Measurements from ENCODE around the gene SLC51A. TPM values are rescaled to one million over a fixed set of nuclear protein-coding genes. Genes with fewer than 3 reads are reported as not detected.

The SLC51A gene
- total RNA-seq, 2 donors from 2014 or later, result 0.35 TPM; not detected in 1

DNA sequence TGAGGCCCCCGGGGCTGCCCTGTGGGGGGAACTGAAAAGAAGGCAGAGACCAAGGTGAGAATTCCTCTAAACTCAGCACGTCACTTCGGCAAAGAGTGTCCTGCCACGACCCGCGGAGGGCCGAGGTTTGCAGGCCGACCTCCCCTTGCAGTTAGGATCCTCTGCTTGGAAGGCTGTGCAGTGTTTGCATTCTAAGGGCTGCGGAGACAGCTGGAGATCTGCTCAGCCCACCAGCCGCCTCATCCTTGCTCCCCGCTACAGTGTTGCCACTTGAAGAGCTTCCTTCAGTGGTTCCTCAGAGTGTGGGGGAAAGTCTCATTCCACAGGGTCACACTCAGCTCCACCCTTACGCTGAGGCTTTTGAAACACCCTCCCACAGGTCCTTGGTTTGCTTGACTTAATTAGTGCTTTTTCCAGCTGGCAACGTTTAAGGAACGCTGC lies 10.8 kb downstream of the SLC51A start:
- H3K9me3 ChIP-seq, result no peaks in the 10 kb centered on the region
- TF ChIP-seq, protein P1, sequence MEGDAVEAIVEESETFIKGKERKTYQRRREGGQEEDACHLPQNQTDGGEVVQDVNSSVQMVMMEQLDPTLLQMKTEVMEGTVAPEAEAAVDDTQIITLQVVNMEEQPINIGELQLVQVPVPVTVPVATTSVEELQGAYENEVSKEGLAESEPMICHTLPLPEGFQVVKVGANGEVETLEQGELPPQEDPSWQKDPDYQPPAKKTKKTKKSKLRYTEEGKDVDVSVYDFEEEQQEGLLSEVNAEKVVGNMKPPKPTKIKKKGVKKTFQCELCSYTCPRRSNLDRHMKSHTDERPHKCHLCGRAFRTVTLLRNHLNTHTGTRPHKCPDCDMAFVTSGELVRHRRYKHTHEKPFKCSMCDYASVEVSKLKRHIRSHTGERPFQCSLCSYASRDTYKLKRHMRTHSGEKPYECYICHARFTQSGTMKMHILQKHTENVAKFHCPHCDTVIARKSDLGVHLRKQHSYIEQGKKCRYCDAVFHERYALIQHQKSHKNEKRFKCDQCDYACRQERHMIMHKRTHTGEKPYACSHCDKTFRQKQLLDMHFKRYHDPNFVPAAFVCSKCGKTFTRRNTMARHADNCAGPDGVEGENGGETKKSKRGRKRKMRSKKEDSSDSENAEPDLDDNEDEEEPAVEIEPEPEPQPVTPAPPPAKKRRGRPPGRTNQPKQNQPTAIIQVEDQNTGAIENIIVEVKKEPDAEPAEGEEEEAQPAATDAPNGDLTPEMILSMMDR (IDR thresholded peaks at IDR 0.05), result no peak
- DNase-seq (ENCODE audit: low spot score), result no peak
- peaks cover 0 to 12% of the 10 kb centered on the region in 2 donors for H3K4me1 ChIP-seq
- H3K4me3 ChIP-seq, result no peak overlapping the region
- H3K27ac ChIP-seq, result no peak overlapping the region
- no peaks in the 10 kb centered on the region for H3K36me3 ChIP-seq
- H3K27me3 ChIP-seq, result no peaks in the 10 kb centered on the region

DNA sequence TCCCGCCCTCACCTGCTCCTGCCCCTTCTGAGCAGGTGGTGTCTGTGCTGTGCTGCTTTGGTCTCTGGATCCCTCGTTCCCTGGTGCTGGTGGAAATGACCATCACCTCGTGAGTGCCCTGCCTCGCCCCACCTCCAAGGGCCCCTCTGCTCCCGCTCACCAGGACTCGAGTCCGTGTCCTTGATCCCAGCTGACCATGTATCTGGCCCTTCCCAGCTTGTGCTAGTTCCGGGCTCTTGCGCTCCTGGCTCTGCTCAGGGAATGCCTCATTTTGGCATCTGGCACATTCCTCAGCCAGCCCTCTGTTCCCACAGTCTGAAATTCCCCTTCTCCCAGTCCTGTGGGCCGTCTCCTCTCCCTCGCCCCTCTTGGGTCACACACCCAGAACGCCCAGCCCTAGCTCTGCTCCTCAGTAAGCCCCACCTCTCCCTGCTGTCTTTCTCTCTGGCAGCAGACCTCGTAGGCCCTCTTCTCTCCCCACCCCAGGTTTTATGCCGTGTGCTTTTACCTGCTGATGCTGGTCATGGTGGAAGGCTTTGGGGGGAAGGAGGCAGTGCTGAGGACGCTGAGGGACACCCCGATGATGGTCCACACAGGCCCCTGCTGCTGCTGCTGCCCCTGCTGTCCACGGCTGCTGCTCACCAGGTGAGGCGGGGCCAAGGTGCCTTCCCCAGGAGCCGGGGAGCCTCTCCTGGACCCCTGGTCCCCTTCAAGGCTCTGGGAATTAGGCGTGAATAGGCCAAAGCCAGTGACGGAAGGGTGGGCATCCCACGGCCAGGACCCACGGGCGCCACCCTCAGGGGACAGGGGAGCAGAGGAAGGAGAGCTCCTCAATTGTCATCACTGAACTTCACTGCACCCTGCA lies 11.5 kb downstream of the SLC51A start:
- H3K36me3 ChIP-seq, result no peaks in the 10 kb centered on the region
- H3K4me1 ChIP-seq, result peaks cover 0 to 12% of the 10 kb centered on the region in 2 donors
- H3K27me3 ChIP-seq, result no peaks in the 10 kb centered on the region
- no peak overlapping the region for H3K4me3 ChIP-seq
- TF ChIP-seq, protein P1 (IDR thresholded peaks at IDR 0.05), result no peak
- no peaks in the 10 kb centered on the region for H3K9me3 ChIP-seq
- no peak for DNase-seq (ENCODE audit: low spot score)
- H3K27ac ChIP-seq, result no peak overlapping the region

DNA sequence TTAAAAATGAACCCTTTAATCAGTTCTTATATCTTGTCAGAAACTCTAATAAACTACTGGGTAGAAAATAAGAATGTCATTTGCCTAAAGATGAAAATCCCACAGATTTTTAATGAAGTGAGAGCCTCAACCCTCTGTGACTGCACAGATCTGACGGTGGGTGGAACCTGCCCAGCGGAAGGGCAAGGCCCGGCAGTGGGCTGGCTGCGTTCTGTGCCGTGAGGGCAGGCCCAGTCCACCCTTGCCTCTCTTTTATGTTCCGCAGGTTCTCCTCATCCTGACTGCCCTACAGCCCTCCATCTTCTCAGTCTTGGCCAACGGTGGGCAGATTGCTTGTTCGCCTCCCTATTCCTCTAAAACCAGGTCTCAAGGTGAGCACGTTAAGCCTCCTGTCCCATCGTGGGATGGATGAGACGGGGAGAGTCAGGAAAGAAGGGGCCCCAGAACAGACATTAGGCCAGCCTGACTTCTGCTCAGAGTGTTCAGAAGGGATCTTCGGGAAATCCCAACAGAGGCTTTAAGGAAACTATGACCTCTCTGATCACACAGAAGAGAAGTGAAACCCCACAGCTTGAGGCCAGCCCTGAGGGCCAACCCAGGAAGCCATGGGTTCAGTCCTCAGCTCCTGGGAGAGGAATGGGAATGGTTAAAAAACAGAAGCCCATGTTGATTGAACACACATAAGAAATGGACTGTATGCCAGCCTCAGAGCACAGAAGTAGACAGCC lies 16.0 kb downstream of the SLC51A start:
- no peaks in the 10 kb centered on the region for H3K9me3 ChIP-seq
- no peak for DNase-seq (ENCODE audit: low spot score)
- no peak overlapping the region for H3K4me3 ChIP-seq
- H3K27me3 ChIP-seq, result no peaks in the 10 kb centered on the region
- H3K4me1 ChIP-seq, result peaks cover 0 to 10% of the 10 kb centered on the region in 2 donors
- TF ChIP-seq, protein P1 (IDR thresholded peaks at IDR 0.05), result no peak
- peaks cover 7% of the 10 kb centered on the region for H3K36me3 ChIP-seq
- no peak overlapping the region for H3K27ac ChIP-seq

DNA sequence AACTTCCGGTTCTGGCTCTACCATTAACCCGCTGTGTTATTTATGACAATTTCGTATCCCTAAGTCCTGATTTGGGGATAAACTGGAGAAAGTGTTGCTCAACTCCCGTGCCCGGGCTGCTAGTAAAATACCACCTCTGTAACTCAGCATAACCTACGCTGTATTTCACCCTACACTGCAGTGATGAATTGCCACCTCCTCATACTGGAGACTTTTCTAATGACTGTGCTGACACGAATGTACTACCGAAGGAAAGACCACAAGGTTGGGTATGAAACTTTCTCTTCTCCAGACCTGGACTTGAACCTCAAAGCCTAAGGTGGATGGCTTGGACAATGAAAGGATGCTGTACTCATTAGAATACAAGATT lies 16.5 kb downstream of the SLC51A start:
- H3K9me3 ChIP-seq, result no peaks in the 10 kb centered on the region
- H3K27ac ChIP-seq, result no peak overlapping the region
- peaks cover 0 to 4% of the 10 kb centered on the region in 2 donors for H3K4me1 ChIP-seq
- H3K27me3 ChIP-seq, result no peaks in the 10 kb centered on the region
- TF ChIP-seq, protein P1 (IDR thresholded peaks at IDR 0.05), result no peak
- H3K36me3 ChIP-seq, result peaks cover 13% of the 10 kb centered on the region
- H3K4me3 ChIP-seq, result no peak overlapping the region
- DNase-seq (ENCODE audit: low spot score), result no peak

DNA sequence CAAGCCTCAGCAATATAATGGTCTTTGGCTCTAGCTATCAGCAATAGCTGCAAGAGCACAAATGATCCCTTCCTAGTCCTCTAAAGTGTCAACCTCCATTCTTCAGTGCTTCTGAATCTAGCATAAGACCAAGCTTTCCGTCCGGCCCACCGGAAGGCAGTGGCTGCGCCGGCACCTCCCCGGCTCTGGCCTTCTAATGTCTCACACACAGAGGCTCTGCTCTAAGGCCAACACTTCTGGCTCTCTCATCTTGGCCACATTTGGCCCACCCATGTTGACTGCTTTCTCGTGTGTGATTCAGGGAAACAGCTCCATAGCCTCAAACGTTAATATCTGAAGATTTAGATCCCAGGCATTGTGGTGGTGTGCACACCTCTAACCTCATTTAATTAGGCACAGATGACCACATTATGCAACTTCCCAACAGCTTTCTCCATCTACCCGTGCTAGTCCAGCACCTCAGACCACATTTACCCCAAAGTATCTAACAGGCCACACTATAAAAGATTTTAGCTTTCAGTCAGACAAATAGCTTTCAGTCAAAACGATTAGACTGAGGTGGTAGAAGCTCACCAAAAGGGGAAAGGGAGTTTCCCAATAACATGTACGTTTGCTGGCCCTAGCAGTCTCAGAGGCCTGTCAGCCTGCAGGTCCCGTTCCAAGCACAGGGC lies 19.3 kb downstream of the SLC51A start:
- Histone ChIP-seq H3K36me3 (peaks cover 32% of the 10 kb centered on the region), H3K4me1 (no peaks in the 10 kb centered on the region), H3K27me3 (no peaks in the 10 kb centered on the region), H3K9me3 (no peaks in the 10 kb centered on the region), H3K27ac (no peak overlapping the region), H3K4me3 (no peak overlapping the region)
- TF ChIP-seq, protein P1 (IDR thresholded peaks at IDR 0.05), result no peak
- no peak for DNase-seq (ENCODE audit: low spot score)
